HG03460 (cell line): ENCODE data around the gene PRKAA1.

Source experiments
- ATAC-seq: cut with Tn5 transposase; IDR thresholded peaks from one replicate; pipeline ENCODE4 v1.9.1; 2021; ENCODE audit not compliant: unreplicated experiment

The PRKAA1 gene

GRCh38 chr5:40798012-40798800, at the start of gene PRKAA1:
TSS of gene PRKAA1 (minus strand) at chr5:40798374. CDS start at chr5:40798189, 185 bp downstream.
- peak; percentile 94 for ATAC-seq

GRCh38 chr5:40847525-40847924, 49.4 kb upstream of the PRKAA1 start:
- no peak for ATAC-seq

- ATAC-seq = no peak
These were observed 48.2 kb upstream of the PRKAA1 start for GRCh38 chr5:40846371-40846770.

DNA sequence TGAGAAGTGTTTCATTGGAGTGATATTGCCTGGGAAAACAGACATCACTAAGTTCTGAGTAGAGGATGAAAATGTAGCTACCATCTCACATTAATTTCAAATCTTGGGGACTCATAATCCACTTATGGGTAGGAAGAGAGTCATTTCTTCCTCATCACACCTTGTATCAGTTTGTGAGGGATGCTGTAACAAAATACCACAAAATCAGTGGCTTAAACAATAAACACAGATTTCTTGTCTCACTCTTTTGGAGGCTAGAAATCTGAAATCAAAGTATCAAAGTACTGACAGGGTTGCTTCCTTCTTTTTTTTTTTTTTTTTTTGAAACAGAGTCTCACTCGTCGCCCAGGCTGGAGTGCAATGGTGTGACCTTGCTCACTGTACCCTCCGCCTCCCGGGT, 46.4 kb upstream of the PRKAA1 start:
- ATAC-seq = no peak

DNA sequence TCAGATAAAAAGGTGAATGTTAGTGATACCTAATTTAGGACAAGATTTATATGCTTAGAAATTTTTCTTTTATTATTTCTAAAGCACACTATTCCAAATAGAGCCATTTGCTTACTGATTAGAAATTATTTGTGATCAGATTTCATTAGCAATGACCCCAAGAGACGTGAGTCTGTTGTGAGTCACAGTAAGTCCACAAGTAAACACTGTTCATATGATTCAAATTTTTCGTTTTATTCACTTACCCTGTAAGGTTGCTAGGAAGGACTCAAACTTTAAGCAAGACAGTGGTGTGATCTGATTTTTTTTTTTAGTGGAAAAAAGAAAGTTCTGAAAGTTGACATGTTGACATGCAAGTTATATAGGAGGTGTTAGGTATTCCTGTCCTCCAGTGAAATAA, 44.2 kb upstream of the PRKAA1 start:
- ATAC-seq = no peak

GRCh38 chr5:40841068-40841805, 43.1 kb upstream of the PRKAA1 start, which contains the start of gene CARD6:
TSS of gene CARD6 (plus strand) at chr5:40841367. CDS start at chr5:40841383, 16 bp downstream.
- no peak for ATAC-seq

- ATAC-seq = no peak
These were observed 39.9 kb upstream of the PRKAA1 start for GRCh38 chr5:40838086-40838485.

GRCh38 chr5:40834849-40835787, 36.9 kb upstream of the PRKAA1 start, which contains the start of gene RPL37:
TSS of gene RPL37 (minus strand) at chr5:40835222. CDS start at chr5:40835185, 37 bp downstream.
- ATAC-seq = peak; percentile 96

DNA sequence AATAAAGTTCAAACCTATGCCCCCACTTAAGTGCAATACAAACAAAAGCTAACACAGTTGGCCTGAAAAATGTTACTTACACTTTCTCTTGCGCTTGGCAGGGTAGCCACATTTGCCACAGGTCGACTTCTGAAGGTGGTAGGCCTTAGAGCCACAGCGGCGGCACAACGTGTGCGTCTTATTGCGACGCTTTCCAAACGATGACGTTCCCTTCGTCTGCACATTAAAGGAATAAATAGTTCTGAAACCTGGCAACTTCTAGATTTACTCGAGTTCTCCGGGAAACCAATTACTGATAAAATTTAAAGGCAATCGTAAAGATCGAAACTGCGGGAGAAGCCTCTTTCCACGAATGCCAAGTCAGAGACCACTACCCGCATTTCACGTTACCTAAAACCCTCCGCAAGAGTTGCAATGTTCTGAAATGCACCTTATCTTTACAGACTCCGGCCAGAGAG, 36.2 kb upstream of the PRKAA1 start:
- no peak for ATAC-seq

GRCh38 chr5:40833712-40834229, 35.6 kb upstream of the PRKAA1 start:
- no peak for ATAC-seq

GRCh38 chr5:40832345-40832744, 34.2 kb upstream of the PRKAA1 start:
- ATAC-seq = no peak

DNA sequence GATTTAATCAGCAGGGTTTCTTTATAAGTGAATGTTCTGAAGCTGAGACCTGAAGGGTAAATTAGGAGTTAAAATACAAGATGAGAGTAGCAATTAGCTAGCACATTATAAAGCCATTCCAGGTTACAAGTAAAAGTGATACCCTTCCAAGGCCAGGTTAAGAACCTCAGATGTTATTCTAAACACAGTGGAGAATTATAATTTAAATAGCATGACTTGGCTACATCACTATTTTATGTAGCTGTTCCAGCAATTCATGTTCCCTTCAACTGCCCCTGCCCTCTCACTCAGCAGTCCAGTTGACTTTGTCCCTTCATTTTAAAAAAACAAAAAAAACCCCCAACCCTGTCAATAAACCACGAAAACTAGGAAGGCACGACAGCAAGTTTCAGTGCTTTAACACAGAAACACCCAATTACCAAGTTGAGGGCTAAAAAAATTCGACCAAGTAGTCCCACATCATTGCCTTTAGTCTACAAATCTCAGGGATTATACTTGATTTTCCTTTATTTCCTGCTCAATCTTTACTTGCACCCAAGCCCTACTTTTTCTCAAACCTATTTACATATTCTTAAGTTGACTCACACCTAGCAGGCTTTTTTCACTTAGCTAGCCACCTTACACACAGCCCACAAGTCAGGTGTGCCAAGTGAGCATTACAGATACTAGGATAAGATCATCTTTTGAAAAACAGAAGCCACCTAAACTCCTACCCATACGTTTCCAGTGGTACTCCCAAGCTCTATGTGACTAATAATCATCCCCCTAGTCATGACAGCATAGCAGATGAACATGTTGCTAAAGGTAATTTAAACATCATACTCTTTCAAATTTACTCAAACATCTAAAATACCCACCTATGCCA, 33.4 kb upstream of the PRKAA1 start:
- ATAC-seq = no peak

GRCh38 chr5:40829748-40830533, 31.8 kb upstream of the PRKAA1 start:
- ATAC-seq = no peak

DNA sequence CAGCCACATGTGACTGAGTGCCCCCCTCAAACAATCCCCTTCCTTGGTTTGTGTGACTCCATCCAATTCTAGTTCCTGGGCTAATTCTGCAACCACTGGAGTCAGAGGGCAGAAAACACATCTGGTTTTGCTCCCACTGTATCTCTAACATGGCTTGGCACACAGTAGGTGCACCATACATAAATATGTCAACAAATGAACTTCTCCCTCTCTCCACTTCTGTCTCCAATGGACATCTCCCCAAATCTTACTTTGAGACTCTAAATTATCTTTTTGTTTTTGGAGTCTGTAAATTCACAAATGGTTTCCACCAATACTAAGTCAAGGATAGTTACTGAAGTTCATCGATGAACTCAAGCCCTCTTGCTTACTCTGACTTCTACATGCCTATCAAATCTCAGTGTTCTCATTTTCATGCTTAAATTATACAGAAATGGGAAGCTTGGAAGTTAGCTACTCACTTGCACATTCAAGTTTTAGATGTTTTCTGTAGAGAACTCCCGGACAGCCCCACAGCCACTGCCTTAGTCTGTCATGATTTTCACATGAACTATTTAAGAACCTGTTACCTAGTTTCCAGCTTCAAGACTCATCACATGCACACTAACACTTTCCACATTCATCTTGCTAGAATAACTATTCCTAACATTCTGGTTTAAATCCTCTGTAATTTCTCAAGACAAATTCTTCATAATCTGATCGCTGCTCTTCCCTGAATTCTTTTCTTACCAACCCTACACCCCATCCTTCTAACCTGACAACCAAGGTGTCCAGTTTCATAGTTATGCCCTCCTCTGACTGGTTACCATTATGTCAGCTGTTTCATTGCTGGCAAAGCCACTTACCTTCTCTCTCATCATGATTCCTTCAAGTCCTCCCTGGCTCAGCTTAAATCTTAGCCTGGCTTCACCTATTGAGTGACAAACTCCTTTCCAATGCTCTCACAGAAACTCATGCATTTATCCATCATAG, 30.8 kb upstream of the PRKAA1 start:
- ATAC-seq = no peak

GRCh38 chr5:40828021-40828631, 30.0 kb upstream of the PRKAA1 start:
- no peak for ATAC-seq

DNA sequence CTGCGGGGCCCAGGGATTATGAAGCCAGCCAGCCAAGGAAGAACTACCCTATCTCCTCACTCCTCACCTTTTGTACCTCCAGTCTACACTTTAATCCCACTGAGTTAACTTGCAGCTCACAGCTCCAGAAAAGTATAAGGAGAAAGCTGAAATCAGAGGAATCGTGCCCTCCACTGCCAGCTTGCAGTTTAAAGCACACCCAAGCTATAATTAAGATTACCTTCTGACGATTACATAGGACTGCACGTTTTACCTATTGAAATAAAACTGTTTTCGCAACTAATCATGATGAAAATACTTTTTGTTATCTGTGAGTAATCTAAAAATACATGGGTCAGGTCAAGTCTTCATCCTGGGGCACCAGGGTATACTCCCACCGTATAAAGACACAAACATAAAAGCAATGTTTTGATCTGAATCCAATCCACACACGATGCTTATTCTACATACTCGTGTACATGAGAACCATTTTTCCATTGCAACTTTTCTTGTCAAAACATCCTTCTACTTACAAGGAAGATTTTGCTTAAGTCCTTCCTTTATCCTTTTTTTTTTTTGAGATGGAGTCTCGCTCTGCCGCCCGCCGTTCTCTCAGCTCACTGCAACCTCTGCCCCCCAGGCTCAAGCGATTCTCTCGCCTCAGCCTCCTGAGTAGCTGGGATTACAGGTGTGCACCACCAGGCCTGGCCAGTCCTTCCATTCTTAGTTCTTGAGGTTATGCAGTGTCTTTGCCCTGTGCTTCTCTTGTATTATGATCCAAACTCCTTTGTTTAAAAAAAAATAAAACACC, 29.2 kb upstream of the PRKAA1 start:
- no peak for ATAC-seq
